ENCODE measurements around the gene CNTN6. TPM values are rescaled to one million over a fixed set of nuclear protein-coding genes. Genes with fewer than 3 reads are reported as not detected.

CNTN6 gene
- total and polyA plus RNA-seq, 2 of the 13 experiments (the other 11 are each of a cell fraction or from before 2014, with no cell fraction given): not detected

DNA sequence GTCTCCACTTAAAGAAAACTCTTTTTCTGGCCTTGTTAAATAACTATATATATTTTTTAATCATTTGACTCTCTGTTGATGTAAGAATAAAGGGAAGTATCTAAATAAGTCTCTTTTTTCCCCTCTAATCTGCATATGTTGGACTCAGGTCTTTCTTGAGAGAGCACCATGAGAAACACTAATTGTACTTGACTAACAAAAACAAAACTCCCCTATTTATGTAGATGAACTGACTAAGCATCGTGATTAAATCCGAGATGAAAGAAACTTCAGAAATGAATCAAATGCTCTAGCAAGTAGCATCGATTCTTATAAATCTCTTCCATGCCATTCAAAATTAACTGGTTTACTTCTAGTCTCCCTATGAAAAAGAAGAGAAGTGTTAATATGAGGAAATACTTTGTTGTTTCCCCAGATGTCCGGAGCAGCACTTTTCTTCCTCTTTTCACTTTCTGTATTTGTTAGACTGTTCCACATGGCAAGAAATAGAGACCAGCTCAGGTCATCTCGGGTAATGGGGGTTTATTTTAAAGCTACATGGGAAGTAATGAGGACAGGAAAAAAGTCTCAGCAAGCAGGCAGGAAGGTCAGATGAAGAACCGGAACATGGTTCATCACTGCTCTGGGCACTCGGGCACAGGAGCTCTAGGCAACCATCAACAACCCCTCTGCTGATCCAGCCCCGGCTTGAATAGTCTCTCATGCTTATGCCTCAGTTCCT lies 288.3 kb downstream of the CNTN6 start:
- no peaks in the 10 kb centered on the region for H3K79me2 ChIP-seq (ENCODE audit: insufficient read depth, low read length)
- H3K4me1 ChIP-seq (ENCODE audit: insufficient read depth, low read length): no peaks in the 10 kb centered on the region
- DNase-seq (ENCODE audit: low spot score) (no peak), FAIRE-seq (no peak), ATAC-seq (no peak)
- H3K9me3 ChIP-seq (ENCODE audit: low read length): peaks cover 91% of the 10 kb centered on the region
- no peaks in the 10 kb centered on the region for H4K20me1 ChIP-seq (ENCODE audit: insufficient read depth, low read length)
- no TSS peak for BruUV-seq (replicated peaks)
- no peak overlapping the region for H3K9ac ChIP-seq (ENCODE audit: insufficient read depth, low read depth, low read length)
- H2AFZ ChIP-seq (ENCODE audit: low read length): no peak overlapping the region
- in situ Hi-C loops (cut with HindIII; ENCODE audit: extremely low pct_ligation_motif_present, low pct_unique_long_range_greater_than_20kb): no loop called here
- H3K4me2 ChIP-seq (ENCODE audit: low read depth, low read length): no peak overlapping the region
- no peak overlapping the region for H3K27ac ChIP-seq (ENCODE audit: extremely low read length, insufficient read depth, low read length)
- 10% methylated on average over 8 of the region's 8 CpGs for WGBS (ENCODE audit: low lambda C conversion rate)
- ChIA-PET POLR2A (no interaction called here), CTCF (ENCODE audit: low intra/inter-chr PET ratio, low total read pairs) (no interaction called here)
- H3K36me3 ChIP-seq (replicated peaks in 1 of 2; ENCODE audit: control insufficient read depth in 1 of 2, insufficient read depth in 2 of 2, low read length in 2 of 2): no peaks in the 10 kb centered on the region
- no peaks in the 10 kb centered on the region for H3K27me3 ChIP-seq (ENCODE audit: control insufficient read depth in 1 of 2, insufficient read depth in 2 of 2, low read length in 2 of 2)
- intact Hi-C loops (cut with micrococcal nuclease; ENCODE audit: unreplicated experiment): no loop called here
- no peak for TF ChIP-seq ZNF501 (CRISPR knock-in tag; IDR thresholded peaks at IDR 0.05)
- TF ChIP-seq ZFP36 (IDR thresholded peaks at IDR 0.05; ENCODE audit: borderline replicate concordance, low read depth, low read length, partially characterized antibody): no peak
- TF ChIP-seq ZBTB21 (CRISPR knock-in tag; IDR thresholded peaks at IDR 0.05): no peak
- TF ChIP-seq ZNF7 (CRISPR knock-in tag; IDR thresholded peaks at IDR 0.05): no peak
- no peak for TF ChIP-seq SOX5 (CRISPR knock-in tag; IDR thresholded peaks at IDR 0.05; ENCODE audit: borderline replicate concordance)
- no peak for TF ChIP-seq ZNF776 (CRISPR knock-in tag; IDR thresholded peaks at IDR 0.05)
- TF ChIP-seq, protein P1, sequence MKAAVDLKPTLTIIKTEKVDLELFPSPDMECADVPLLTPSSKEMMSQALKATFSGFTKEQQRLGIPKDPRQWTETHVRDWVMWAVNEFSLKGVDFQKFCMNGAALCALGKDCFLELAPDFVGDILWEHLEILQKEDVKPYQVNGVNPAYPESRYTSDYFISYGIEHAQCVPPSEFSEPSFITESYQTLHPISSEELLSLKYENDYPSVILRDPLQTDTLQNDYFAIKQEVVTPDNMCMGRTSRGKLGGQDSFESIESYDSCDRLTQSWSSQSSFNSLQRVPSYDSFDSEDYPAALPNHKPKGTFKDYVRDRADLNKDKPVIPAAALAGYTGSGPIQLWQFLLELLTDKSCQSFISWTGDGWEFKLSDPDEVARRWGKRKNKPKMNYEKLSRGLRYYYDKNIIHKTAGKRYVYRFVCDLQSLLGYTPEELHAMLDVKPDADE (CRISPR knock-in tag; IDR thresholded peaks at IDR 0.05): no peak
- no peak for TF ChIP-seq ZNF350 (CRISPR knock-in tag; IDR thresholded peaks at IDR 0.05; ENCODE audit: borderline replicate concordance, low read depth)
- no peak for TF ChIP-seq ARID2 (CRISPR knock-in tag; IDR thresholded peaks at IDR 0.05; ENCODE audit: borderline replicate concordance)
- TF ChIP-seq ZNF512B (CRISPR knock-in tag; IDR thresholded peaks at IDR 0.05; ENCODE audit: borderline replicate concordance): no peak
- TF ChIP-seq ZNF264 (CRISPR knock-in tag; IDR thresholded peaks at IDR 0.05): no peak
- TF ChIP-seq ZNF850 (CRISPR knock-in tag; conservative IDR thresholded peaks at IDR 0.05): no peak
- TF ChIP-seq PHF8 (CRISPR knock-in tag; IDR thresholded peaks at IDR 0.05): no peak
- no peak for TF ChIP-seq SIN3A (IDR thresholded peaks at IDR 0.05; ENCODE audit: borderline replicate concordance, low read depth, low read length)
- TF ChIP-seq, protein P2, sequence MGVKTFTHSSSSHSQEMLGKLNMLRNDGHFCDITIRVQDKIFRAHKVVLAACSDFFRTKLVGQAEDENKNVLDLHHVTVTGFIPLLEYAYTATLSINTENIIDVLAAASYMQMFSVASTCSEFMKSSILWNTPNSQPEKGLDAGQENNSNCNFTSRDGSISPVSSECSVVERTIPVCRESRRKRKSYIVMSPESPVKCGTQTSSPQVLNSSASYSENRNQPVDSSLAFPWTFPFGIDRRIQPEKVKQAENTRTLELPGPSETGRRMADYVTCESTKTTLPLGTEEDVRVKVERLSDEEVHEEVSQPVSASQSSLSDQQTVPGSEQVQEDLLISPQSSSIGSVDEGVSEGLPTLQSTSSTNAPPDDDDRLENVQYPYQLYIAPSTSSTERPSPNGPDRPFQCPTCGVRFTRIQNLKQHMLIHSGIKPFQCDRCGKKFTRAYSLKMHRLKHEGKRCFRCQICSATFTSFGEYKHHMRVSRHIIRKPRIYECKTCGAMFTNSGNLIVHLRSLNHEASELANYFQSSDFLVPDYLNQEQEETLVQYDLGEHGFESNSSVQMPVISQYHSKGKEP (CRISPR knock-in tag; IDR thresholded peaks at IDR 0.05): no peak
- TF ChIP-seq RCOR2 (CRISPR knock-in tag; IDR thresholded peaks at IDR 0.05): no peak
- no peak for TF ChIP-seq ZFP37 (CRISPR knock-in tag; IDR thresholded peaks at IDR 0.05; ENCODE audit: borderline replicate concordance)
- TF ChIP-seq ZNF296 (CRISPR knock-in tag; conservative IDR thresholded peaks at IDR 0.05): no peak
- TF ChIP-seq ZNF75D (CRISPR knock-in tag; IDR thresholded peaks at IDR 0.05; ENCODE audit: borderline replicate concordance): no peak
- no peak overlapping the region for H3K4me3 ChIP-seq (replicated peaks in 1 of 3; ENCODE audit: insufficient read depth in 1 of 3, low read depth in 2 of 3, low read length in 3 of 3)
